Measurements from ENCODE around the gene CHTF18. TPM values are rescaled to one million over a fixed set of nuclear protein-coding genes. Genes with fewer than 3 reads are reported as not detected.

The CHTF18 gene
- total and polyA plus RNA-seq, 9 of the 15 experiments (the other 6 are each of a cell fraction or from before 2014, with no cell fraction given) = 2.5 to 123 (median 17.0) TPM

DNA sequence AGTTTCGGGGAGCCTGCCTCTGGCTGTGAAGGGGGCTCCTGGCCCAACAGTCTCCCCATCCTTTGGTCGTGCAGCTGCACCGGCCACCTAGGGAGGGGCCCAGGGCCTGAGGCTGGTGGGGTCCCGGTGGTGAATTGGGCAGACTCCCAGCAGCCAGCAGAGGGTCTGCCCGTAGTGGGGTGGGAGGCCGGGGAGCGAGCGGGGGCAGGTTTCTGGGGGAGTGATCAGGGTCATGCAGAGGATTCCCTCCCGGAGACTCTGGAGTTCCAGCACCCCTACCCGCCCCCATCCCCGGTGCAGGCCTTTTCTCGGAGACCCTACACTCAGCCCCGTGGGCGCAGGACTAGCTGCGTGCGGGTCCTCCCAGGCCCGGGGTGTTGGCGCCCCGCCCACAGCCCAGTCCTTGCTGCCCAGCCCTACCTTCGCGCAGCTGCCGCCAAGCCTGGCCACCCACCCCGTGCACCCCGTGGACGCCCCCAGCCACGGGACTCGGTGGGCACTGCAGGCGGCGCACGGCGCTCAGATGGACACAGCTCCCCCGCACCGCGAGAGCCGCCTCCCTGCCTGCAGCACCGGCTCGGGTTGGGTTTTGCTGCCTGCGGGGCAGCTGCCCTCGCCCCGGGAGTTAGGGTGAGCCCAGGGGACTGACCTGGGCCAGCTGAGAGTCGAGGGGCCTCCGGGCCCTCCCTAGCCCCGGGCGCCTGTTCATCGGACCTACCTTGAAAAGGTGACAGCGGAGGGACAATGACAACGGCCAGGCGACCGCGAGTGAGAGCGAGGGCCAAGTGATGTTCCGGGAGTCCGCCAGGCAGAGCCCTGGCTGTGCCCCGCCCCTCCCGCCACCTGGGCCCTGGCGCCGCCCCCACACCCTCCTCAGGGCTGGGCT is 11.8 kb downstream of the CHTF18 start, which contains the start of gene GNG13:
Gene GNG13 (minus strand): TSS at position 787 of the 886 bp plus-strand sequence. CDS start 1,657 bp downstream, outside the sequence.
- Histone ChIP-seq H3K9ac (ENCODE audit: insufficient read depth in 1 of 2, low read depth in 2 of 2, low read length in 2 of 2) (peak within 1 kb of the TSS in 1 of 2 experiments; percentile 14; a peak in 2 of 4 replicates), H3K27ac (ENCODE audit: extremely low read depth, low read depth, low read length) (no peak within 1 kb of the TSS), H3K4me3 (no peak within 1 kb of the TSS), H4K20me1 (replicated peaks; ENCODE audit: control insufficient read depth, insufficient read depth, low read length) (peaks cover 11% of the 10 kb centered on the region), H3K4me1 (replicated peaks in 1 of 2; ENCODE audit: control insufficient read depth in 2 of 2, insufficient read depth in 2 of 2, low read length in 2 of 2) (peaks cover 2 to 88% of the 10 kb centered on the region in 2 experiments; a peak in 3 of 5 replicates), H3K9me1 (ENCODE audit: control insufficient read depth, insufficient read depth, low read length) (no peaks in the 10 kb centered on the region), H3K27me3 (ENCODE audit: control insufficient read depth in 2 of 2, insufficient read depth in 2 of 2, low read length in 2 of 2) (no peaks in the 10 kb centered on the region), H3K79me2 (ENCODE audit: control insufficient read depth, insufficient read depth, low read length) (no peaks in the 10 kb centered on the region), H3K4me2 (ENCODE audit: insufficient read depth, low read length) (no peak within 1 kb of the TSS), H3K9me3 (replicated peaks; ENCODE audit: control insufficient read depth, insufficient read depth, low read depth, low read length) (no peaks in the 10 kb centered on the region), H2AFZ (ENCODE audit: low read depth, low read length) (no peak within 1 kb of the TSS), H3K36me3 (ENCODE audit: control insufficient read depth, insufficient read depth, low read length) (peaks cover 15% of the 10 kb centered on the region; the same call in 1 of the 3 replicates)
- no peak for FAIRE-seq
- peak; percentile 49 for ATAC-seq
- TF ChIP-seq VEZF1 (CRISPR knock-in tag; IDR thresholded peaks at IDR 0.05) = 0 out of 2 replicates have a peak, but pooled peaks have one; percentile 22
- no peak for TF ChIP-seq HDAC2 (IDR thresholded peaks at IDR 0.05)
- TF ChIP-seq CCNT2 (IDR thresholded peaks at IDR 0.05; ENCODE audit: borderline replicate concordance, extremely low read depth, insufficient read length, low read depth, low read length) = peak; percentile 52
- peak; percentile 18 for TF ChIP-seq POLR2G (IDR thresholded peaks at IDR 0.05; ENCODE audit: low read depth, low read length)
- no TSS peak for BruUV-seq (replicated peaks)
- ChIA-PET CTCF (ENCODE audit: low intra/inter-chr PET ratio) (no interaction called here), POLR2A (interaction anchor here (0.6 to 1.6 kb wide), 5 partner anchors 12 to 297 kb away, joined by 3 to 6 read pairs (median 4); partner anchors contain the start of genes CHTF18 and RPUSD1)
- 7% methylated on average over 27 of the region's 57 CpGs for WGBS (ENCODE audit: insufficient coverage, low coverage, missing lambda C conversion rate)
- peak; percentile 46 to 78 (median 64) for DNase-seq (ENCODE audit: extremely low read depth in 1 of 4, low spot score in 3 of 4)
- intact Hi-C loops (cut with micrococcal nuclease) = no loop called here
- in situ Hi-C loops (cut with MboI) = no loop called here
